T-helper 22 cell (primary cell): Measurements from ENCODE around the gene CEND1.
"Not testable (repeated sequence)": the region's sequence is repeated elsewhere in the genome, so short reads cannot be mapped to it uniquely, and the experiment has no call there.

Experiments
- DNase-seq: peaks from one replicate; pipeline ENCODE4 v3.0.0-alpha.2; 2020; ENCODE audit warnings: low read depth

Gene CEND1

GRCh38 chr11:763549-764321 lies 26.2 kb downstream of the CEND1 start:
- no peak for DNase-seq

GRCh38 chr11:763073-763463 lies 26.8 kb downstream of the CEND1 start:
- DNase-seq: no peak

GRCh38 chr11:762421-763072 lies 27.3 kb downstream of the CEND1 start:
- no peak for DNase-seq

GRCh38 chr11:761526-762108 lies 28.3 kb downstream of the CEND1 start:
- DNase-seq: no peak

- no peak for DNase-seq
These were observed 29.7 kb downstream of the CEND1 start for GRCh38 chr11:760236-760635.

GRCh38 chr11:749731-750130 lies 40.2 kb downstream of the CEND1 start:
- DNase-seq: no peak

GRCh38 chr11:748007-748359 lies 41.9 kb downstream of the CEND1 start:
- no peak for DNase-seq

- DNase-seq: peak; percentile 73
These were observed 42.5 kb downstream of the CEND1 start, which contains the start of gene TALDO1 for GRCh38 chr11:747158-748006. Gene TALDO1 (plus strand): TSS chr11:747464. CDS start chr11:747482, 18 bp downstream.

GRCh38 chr11:746289-747157 lies 43.4 kb downstream of the CEND1 start:
- DNase-seq: no peak

GRCh38 chr11:745428-745827 lies 44.5 kb downstream of the CEND1 start:
- DNase-seq: no peak

- DNase-seq: no peak
These were observed 47.2 kb downstream of the CEND1 start for GRCh38 chr11:742571-743201.

- no peak for DNase-seq
These were observed 47.7 kb downstream of the CEND1 start for GRCh38 chr11:742156-742546.

- DNase-seq: not testable (repeated sequence)
These were observed 52.0 kb downstream of the CEND1 start for GRCh38 chr11:737899-738298.

GRCh38 chr11:737366-737765 lies 52.5 kb downstream of the CEND1 start:
- no peak for DNase-seq
